ENCODE results near the gene TXNDC2. TPM values are rescaled to one million over a fixed set of nuclear protein-coding genes. Genes with fewer than 3 reads are reported as not detected.
"Not testable (repeated sequence)": the region's sequence is repeated elsewhere in the genome, so short reads cannot be mapped to it uniquely, and the experiment has no call there.

TXNDC2 gene
- total and polyA plus RNA-seq, 2 of the 4 experiments (the other 2 are of a cell fraction): 0.18 TPM; not detected in 1

DNA sequence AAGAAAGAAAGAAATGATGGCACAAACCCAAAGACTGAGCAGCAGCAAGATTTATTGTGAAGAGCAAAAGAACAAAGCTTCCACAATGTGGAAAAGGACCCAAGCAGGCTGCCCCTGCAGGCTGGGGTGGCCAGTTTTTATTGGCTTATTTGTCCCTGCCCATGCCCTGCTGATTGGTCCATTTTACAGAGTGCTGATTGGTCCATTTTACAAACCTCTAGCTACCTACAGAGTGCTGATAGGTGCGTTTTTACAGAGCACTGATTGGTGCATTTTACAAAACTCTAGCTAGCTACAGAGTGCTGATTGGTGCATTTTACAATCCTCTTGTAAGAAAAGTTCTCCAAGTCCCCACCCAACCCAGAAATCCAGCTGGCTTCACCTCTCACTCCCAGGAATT lies 26.5 kb downstream of the TXNDC2 start:
- Histone ChIP-seq H3K79me1 (ENCODE audit: low read depth in 1 of 2, low read length in 2 of 2) (peaks cover 0 to 13% of the 10 kb centered on the region in 2 experiments; a peak in 2 of 4 replicates), H4K20me1 (ENCODE audit: insufficient read depth, low read length) (peaks cover 28% of the 10 kb centered on the region), H4K8ac (ENCODE audit: low read depth in 2 of 2, low read length in 2 of 2) (peak overlapping the region in 1 of 2 experiments; percentile 78; a peak in 1 of 4 replicates)
- H2BK120ac ChIP-seq (ENCODE audit: low read depth, low read length); H3K4me3 ChIP-seq (ENCODE audit: insufficient read depth, low read depth, low read length); H4K5ac ChIP-seq (ENCODE audit: low read depth, low read length); POLR2A ChIA-PET (ENCODE audit: unreplicated experiment); H3K18ac ChIP-seq (ENCODE audit: low read depth, low read length); H3K27ac ChIP-seq (ENCODE audit: insufficient read depth, low read length); H2AK9ac ChIP-seq (replicated peaks; ENCODE audit: low read depth, low read length, poor library complexity); H3K9ac ChIP-seq (ENCODE audit: low read depth, low read length); DNase-seq; H3K9me3 ChIP-seq (ENCODE audit: control insufficient read depth, insufficient read depth, low read length); H2BK15ac ChIP-seq (ENCODE audit: low read depth, low read length); H3K23ac ChIP-seq (ENCODE audit: low read depth, low read length); BruUV-seq (replicated peaks); H3K4me1 ChIP-seq (ENCODE audit: control insufficient read depth, insufficient read depth, low read length); H2AFZ ChIP-seq (replicated peaks; ENCODE audit: low read length, poor library complexity); dilution Hi-C loops (cut with HindIII; ENCODE audit: low sequenced_read_pairs, unreplicated experiment); H3K27me3 ChIP-seq (ENCODE audit: control insufficient read depth, insufficient read depth, low read length); H3K56ac ChIP-seq (ENCODE audit: extremely low read depth, insufficient read depth, low read length); H3K4me2 ChIP-seq (ENCODE audit: low read depth, low read length); H4K91ac ChIP-seq (ENCODE audit: insufficient read depth, low read depth, low read length); H3K4ac ChIP-seq (ENCODE audit: low read depth, low read length); H2BK20ac ChIP-seq (ENCODE audit: low read depth, low read length); H3K36me3 ChIP-seq (ENCODE audit: control insufficient read depth, insufficient read depth, low read length); H2AK5ac ChIP-seq (ENCODE audit: low read depth, low read length); ATAC-seq (ENCODE audit: low read depth); in situ Hi-C loops (cut with MboI; ENCODE audit: low sequenced_read_pairs); H3K9me1 ChIP-seq (ENCODE audit: insufficient read depth, low read length); CTCF ChIA-PET; H3K14ac ChIP-seq (replicated peaks; ENCODE audit: low read depth, low read length); H2BK5ac ChIP-seq (ENCODE audit: low read depth, low read length, poor library complexity, severe bottlenecking): not testable (repeated sequence)
- intact Hi-C loops (cut with micrococcal nuclease): loop anchor here (10.0 kb wide), 1 partner anchor 337 kb away; no protein-coding TSS in a partner anchor
- peak; percentile 47; the same call in 1 of the 2 replicates for TF ChIP-seq MAFK (IDR thresholded peaks at IDR 0.05; ENCODE audit: low read depth, low read length)
- no CpG with 5 or more reads among the region's 1 CpG for WGBS, 2 experiments (ENCODE audit: extremely low coverage in 2 of 2, insufficient read length in 1 of 2)
